Heart left ventricle (tissue), 16 donors: ENCODE data around the gene RASL10A. TPM values are rescaled to one million over a fixed set of nuclear protein-coding genes. Genes with fewer than 3 reads are reported as not detected.
A peak's percentile ranks its signal among the peaks of the same experiment; 100 is the strongest.

ENCODE experiments used
- ATAC-seq, 4 donors: fragments of 200-7000 bp; cut with Tn5 transposase; one replicate each; pipeline ENCODE4 v1.9.1; 2020 to 2022; ENCODE audit warnings: moderate library complexity in 4 of 4, mild to moderate bottlenecking in 3 of 4, moderate number of reproducible peaks in 1 of 4
- DNase-seq, 5 donors: peaks; one replicate each; pipeline ENCODE4 v3.0.0-alpha.2; 2020
- H3K27ac ChIP-seq, 12 donors: fragments of 200-600 bp; sonication (generic) in 4 of 12; one replicate each; pipeline versions ENCODE4 v1.5.0 to v1.8.0; 2016 to 2022; ENCODE audit warnings: mild to moderate bottlenecking in 2 of 12
- H3K27me3 ChIP-seq, 9 donors: fragments of 200-600 bp; sonication (generic) in 2 of 9; one replicate each; pipeline versions ENCODE4 v1.5.1 to v1.8.0; 2016 to 2022; ENCODE audit warnings: mild to moderate bottlenecking in 3 of 9
- H3K36me3 ChIP-seq, 9 donors: fragments of 200-600 bp; sonication (generic) in 2 of 9; one replicate each; pipeline versions ENCODE4 v1.5.0 to v1.8.0; 2018 to 2022; ENCODE audit warnings: mild to moderate bottlenecking in 2 of 9
- H3K4me1 ChIP-seq, 12 donors: fragments of 200-600 bp; sonication (generic) in 4 of 12; one replicate each; pipeline versions ENCODE4 v1.5.0 to v1.8.0; 2016 to 2022; ENCODE audit warnings: mild to moderate bottlenecking in 3 of 12
- H3K4me3 ChIP-seq, 12 donors: fragments of 200-600 bp; sonication (generic) in 4 of 12; one replicate each; pipeline versions ENCODE4 v1.5.0 to v1.8.0; 2017 to 2022; ENCODE audit warnings: mild to moderate bottlenecking in 9 of 12, moderate library complexity in 4 of 12
- H3K9me3 ChIP-seq, 12 donors: fragments of 200-600 bp; sonication (generic) in 4 of 12; one replicate each; pipeline versions ENCODE4 v1.5.0 to v1.8.0; 2016 to 2022; ENCODE audit warnings: mild to moderate bottlenecking in 1 of 12
- POLR2A ChIP-seq, 2 donors: fragments of 450-650 bp; IDR thresholded peaks; one replicate each; pipeline ENCODE4 v1.6.1; 2017; ENCODE audit warnings: antibody characterized with exemption in 2 of 2, mild to moderate bottlenecking in 2 of 2, moderate library complexity in 2 of 2
- WGBS, 4 donors: extraction: QIAGEN DNeasy Blood & Tissue Kit in 2 of 4; methylation state at CpG; one replicate each; pipeline versions ENCODE4 v1.1.5 to v1.1.7; 2013 to 2018; 5-methylcytosine and 5-hydroxymethylcytosine counted together
- intact Hi-C, 10 donors: fragments of 100-400 bp; cut with DNase I; formaldehyde crosslinking; loops; one replicate each; pipeline versions ENCODE4 v1.11.1 to v1.14.2; 2022
- polyA plus RNA-seq, 2 donors: library from polyadenylated mRNA; stranded (reverse); fragments of 200-250 nt; gene quantifications; one replicate each; pipeline ENCODE4 v1.2.3, GENCODE V29; 2013
- total RNA-seq, 9 donors: library from RNA; depleted of rRNA in 2 of 9; stranded (reverse); fragments of >200 nt in 2 of 9; fragmentation: NEBNext Ultra II Directional in 3 of 9; extraction: Animal tissue kit (Norgen Biotek cat#: 25700) in 3 of 9; gene quantifications; one replicate each; pipeline versions ENCODE4 v1.1.0 to v1.2.4, GENCODE V29; 2016 to 2023
- TF ChIP-seq, protein P1 (sequence below), 12 donors: fragments of 200-600 bp; sonication (generic) in 4 of 12; IDR thresholded peaks; one replicate each; pipeline versions ENCODE4 v1.5.0 to v1.8.0; 2018 to 2022; ENCODE audit warnings: antibody characterized with exemption in 12 of 12, mild to moderate bottlenecking in 5 of 12
- donor health status: ischemic (EF 13 %, LVEDD 7.1; RV severe dilation, severe dysfunction).
- donor health status: healthy with polysubstance abuse.
- donor health status: DM: no; HTN: yes; CAD: no.
- donor health status: DM: no; HTN: no; CAD: no.
- donor health status: ischemic (EF 25% LVEDD 6.9; RV normal size, moderate dysfunction).
- donor health status: ischemic (EF 25% LVEDD 5.7; RV mildly dilated, moderate dysfunction).
- donor health status: healthy.
- donor health status: DM: yes; HTN: yes; CAD: no.
- donor health status: ischemic (EF 35%, LVEDD 5.7; RV mildly dilated, moderate dysfunction).
- donor health status: nonischemic (EF 11% LVEDD 7.7; RV severe dilation, severe dysfunction).
- donor health status: DM: yes; HTN: yes; CAD: no.
- donor health status: PGD.
- donor health status: ischemic (EF 29% LVEDD 5.4; RV normal size, mild dysfunction).
- donor health status: nonischemic (EF 23%, LVEDD 6.1; RV moderate dilation, normal function).

RASL10A gene
- total and polyA plus RNA-seq, 11 donors: 0.29 to 5.8 (median 1.1) TPM

DNA sequence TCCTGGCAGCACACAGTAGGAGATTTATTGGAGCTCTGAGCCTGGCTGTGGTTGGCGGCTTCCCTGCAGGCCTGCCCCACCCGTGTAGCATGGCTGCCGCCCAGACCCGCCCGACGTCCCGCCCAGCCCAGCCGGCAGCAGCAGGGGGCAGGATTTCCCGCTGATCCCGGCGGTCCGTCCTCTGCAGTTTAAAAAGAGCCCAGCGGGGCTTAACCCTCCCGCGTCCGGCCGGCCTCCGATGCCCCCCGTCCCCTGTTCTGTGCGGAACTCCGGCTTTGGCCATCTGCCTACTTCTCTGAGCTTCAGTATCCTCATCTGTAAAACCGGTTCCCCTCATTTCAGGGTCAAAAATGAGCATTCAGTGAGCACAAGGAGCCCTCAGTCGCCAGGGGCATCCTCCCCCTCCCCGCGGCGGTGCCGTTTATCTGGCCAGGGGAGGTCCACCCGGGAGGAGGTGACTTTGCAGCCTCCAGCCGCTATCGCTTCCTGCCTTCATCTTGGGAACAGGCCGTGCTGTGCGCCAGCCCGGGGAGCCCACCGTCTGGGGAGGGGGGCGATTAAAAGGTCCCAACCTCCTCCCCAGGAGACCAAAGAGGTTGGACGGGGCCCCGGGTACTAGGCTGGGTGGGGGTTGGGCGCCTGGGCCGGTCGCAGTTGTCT lies 9.2 kb downstream of the RASL10A start, which contains the start of gene GAS2L1:
GAS2L1 (plus strand) TSS at position 476 of the 660 bp plus-strand sequence. CDS start 1,456 bp downstream, outside the sequence.
- ATAC-seq: peak; percentile 66 to 80 (median 68)
- Histone ChIP-seq H3K4me1 (peaks cover 7 to 64% (median 48%) of the 10 kb centered on the region in 12 donors), H3K36me3 (peaks cover 0 to 3% (median 0%) of the 10 kb centered on the region in 9 donors), H3K27me3 (no peaks in the 10 kb centered on the region), H3K9me3 (no peaks in the 10 kb centered on the region), H3K27ac (peak within 1 kb of the TSS; percentile 86 to 95 (median 89)), H3K4me3 (peak within 1 kb of the TSS; percentile 63 to 98 (median 85))
- 0 to 1% (median 0%) methylated on average over 19 to 40 of the region's 40 CpGs for WGBS, 4 donors
- TF ChIP-seq, protein P1, sequence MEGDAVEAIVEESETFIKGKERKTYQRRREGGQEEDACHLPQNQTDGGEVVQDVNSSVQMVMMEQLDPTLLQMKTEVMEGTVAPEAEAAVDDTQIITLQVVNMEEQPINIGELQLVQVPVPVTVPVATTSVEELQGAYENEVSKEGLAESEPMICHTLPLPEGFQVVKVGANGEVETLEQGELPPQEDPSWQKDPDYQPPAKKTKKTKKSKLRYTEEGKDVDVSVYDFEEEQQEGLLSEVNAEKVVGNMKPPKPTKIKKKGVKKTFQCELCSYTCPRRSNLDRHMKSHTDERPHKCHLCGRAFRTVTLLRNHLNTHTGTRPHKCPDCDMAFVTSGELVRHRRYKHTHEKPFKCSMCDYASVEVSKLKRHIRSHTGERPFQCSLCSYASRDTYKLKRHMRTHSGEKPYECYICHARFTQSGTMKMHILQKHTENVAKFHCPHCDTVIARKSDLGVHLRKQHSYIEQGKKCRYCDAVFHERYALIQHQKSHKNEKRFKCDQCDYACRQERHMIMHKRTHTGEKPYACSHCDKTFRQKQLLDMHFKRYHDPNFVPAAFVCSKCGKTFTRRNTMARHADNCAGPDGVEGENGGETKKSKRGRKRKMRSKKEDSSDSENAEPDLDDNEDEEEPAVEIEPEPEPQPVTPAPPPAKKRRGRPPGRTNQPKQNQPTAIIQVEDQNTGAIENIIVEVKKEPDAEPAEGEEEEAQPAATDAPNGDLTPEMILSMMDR (IDR thresholded peaks at IDR 0.05): peak; percentile 65 to 89 (median 78)
- no peak for TF ChIP-seq POLR2A (IDR thresholded peaks at IDR 0.05)
- DNase-seq: peak; percentile 90 to 93 (median 91)
- intact Hi-C loops: loop anchor here in 9 of 10 donors (1.0 to 5.0 kb wide), 10 partner anchors 36 to 1016 kb away; partner anchors contain the start of genes EWSR1 (in 3 of the 9) and RHBDD3 (in 1 of the 9)

DNA sequence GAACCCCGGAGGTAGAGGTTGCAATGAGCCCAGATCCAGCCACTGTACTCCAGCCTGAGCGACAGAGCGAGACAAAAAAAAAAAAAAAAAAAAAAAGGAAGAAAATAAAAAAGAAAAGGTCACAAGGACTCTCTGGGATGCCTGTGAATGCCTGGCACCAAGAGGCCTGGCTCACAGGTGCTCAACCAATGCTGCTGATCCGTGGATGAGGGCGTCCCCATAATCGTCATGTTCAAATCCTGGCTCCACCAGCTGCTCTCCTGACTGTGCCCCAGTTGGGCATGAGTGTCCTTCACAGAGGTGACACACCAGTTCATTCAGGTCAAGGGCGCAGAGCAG lies 9.7 kb downstream of the RASL10A start:
- no peaks in the 10 kb centered on the region for H3K27me3 ChIP-seq
- WGBS, 4 donors: 48 to 53% (median 49%) methylated on average over 7 of the region's 7 CpGs
- peak overlapping the region in 11 of 12 donors; percentile 86 to 95 (median 89) for H3K27ac ChIP-seq
- intact Hi-C loops: loop anchor here in 9 of 10 donors (1.0 to 5.0 kb wide), 10 partner anchors 35 to 1016 kb away; partner anchors contain the start of genes EWSR1 (in 3 of the 9) and RHBDD3 (in 1 of the 9)
- H3K9me3 ChIP-seq: no peaks in the 10 kb centered on the region
- H3K4me3 ChIP-seq: peak overlapping the region in 9 of 12 donors; percentile 63 to 98 (median 91)
- H3K4me1 ChIP-seq: peaks cover 6 to 59% (median 45%) of the 10 kb centered on the region in 12 donors
- TF ChIP-seq, protein P1 (IDR thresholded peaks at IDR 0.05): no peak
- TF ChIP-seq POLR2A (IDR thresholded peaks at IDR 0.05): no peak
- H3K36me3 ChIP-seq: peaks cover 0 to 8% (median 2%) of the 10 kb centered on the region in 9 donors
- no peak for ATAC-seq
- no peak for DNase-seq

DNA sequence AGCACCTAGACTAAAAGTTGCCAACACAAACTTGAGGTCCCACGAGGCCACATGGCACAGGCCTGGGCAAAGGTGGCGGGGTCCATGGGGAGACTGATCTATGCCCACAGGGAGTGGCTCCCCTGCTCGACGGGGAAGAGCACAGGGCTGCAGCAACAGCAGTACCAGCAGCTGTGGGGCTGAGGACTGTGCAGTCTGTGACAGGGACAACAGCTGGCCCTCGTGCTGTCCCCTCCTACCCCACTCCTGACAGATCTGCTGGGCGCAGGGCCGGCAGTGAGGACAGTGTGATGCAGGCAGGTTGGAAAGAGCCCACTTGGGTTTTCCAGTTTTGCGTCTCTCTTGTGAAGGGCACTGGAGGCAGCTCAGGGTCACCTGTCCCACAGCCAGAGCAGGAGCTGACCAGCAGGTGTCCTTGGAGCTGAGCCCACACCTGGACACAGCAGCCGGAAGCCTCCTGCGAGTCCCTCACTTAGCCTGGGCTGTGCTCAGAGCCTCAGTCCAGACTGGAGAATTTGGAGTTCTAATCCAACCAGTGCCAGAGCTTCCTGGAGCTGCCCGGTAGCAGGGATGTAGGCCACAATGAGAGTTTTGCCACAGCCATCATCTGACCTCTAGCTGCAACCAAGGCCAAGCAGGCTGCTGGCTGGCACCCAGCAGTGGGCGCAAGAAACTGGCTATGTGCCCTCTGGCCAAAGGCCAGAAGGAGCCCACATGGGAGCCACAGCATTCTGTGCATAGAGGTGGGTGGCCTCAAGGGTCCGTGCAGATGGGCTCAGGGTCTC lies 12.6 kb downstream of the RASL10A start:
- DNase-seq (peak in 1 of 5 donors; percentile 52), ATAC-seq (no peak)
- H3K27ac ChIP-seq: peak overlapping the region in 7 of 12 donors; percentile 3 to 63 (median 35)
- no peaks in the 10 kb centered on the region for H3K27me3 ChIP-seq
- H3K9me3 ChIP-seq: no peaks in the 10 kb centered on the region
- WGBS, 4 donors: 46 to 53% (median 50%) methylated on average over 11 to 13 of the region's 13 CpGs
- TF ChIP-seq, protein P1 (IDR thresholded peaks at IDR 0.05): no peak
- no peak for TF ChIP-seq POLR2A (IDR thresholded peaks at IDR 0.05)
- peaks cover 0 to 29% (median 16%) of the 10 kb centered on the region in 12 donors for H3K4me1 ChIP-seq
- peaks cover 0 to 37% (median 31%) of the 10 kb centered on the region in 9 donors for H3K36me3 ChIP-seq
- intact Hi-C loops: loop anchor here in 1 of 10 donors (5.0 kb wide), 1 partner anchor 54 kb away; no protein-coding TSS in a partner anchor
- no peak overlapping the region for H3K4me3 ChIP-seq

DNA sequence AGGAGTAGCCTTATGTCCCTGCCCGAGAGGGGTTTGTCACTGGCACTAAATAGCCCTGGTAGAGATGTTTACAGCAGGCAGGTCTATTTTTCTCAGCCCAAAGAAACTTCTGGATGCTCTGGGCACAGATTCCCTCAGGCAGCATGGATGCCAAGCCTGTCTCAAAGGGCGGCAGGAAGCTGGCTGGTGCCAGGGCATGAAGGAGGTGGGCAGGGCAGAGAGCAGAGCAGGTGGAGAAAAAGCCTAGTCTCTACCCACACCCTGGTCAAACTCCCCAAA lies 13.2 kb downstream of the RASL10A start:
- peaks cover 0 to 24% (median 11%) of the 10 kb centered on the region in 12 donors for H3K4me1 ChIP-seq
- no peak for TF ChIP-seq POLR2A (IDR thresholded peaks at IDR 0.05)
- TF ChIP-seq, protein P1 (IDR thresholded peaks at IDR 0.05): no peak
- peaks cover 2 to 42% (median 36%) of the 10 kb centered on the region in 9 donors for H3K36me3 ChIP-seq
- 51 to 69% (median 60%) methylated on average over 2 of the region's 2 CpGs for WGBS, 4 donors
- no peak for ATAC-seq
- no peak for DNase-seq
- H3K27me3 ChIP-seq: no peaks in the 10 kb centered on the region
- H3K4me3 ChIP-seq: no peak overlapping the region
- H3K9me3 ChIP-seq: no peaks in the 10 kb centered on the region
- intact Hi-C loops: loop anchor here in 1 of 10 donors (5.0 kb wide), 1 partner anchor 55 kb away; no protein-coding TSS in a partner anchor
- peak overlapping the region in 4 of 12 donors; percentile 3 to 63 (median 48) for H3K27ac ChIP-seq
